ENCODE measurements around the gene SMPD3. TPM values are rescaled to one million over a fixed set of nuclear protein-coding genes. Genes with fewer than 3 reads are reported as not detected.

Gene SMPD3
- total RNA-seq, 4 donors from 2014 or later: under 0.01 to 2.6 (median 0.75) TPM

GRCh38 chr16:68492151-68492542, 43.8 kb upstream of the SMPD3 start:
- no peak for DNase-seq
- no peak overlapping the region for H3K27ac ChIP-seq
- TF ChIP-seq POLR2A (IDR thresholded peaks at IDR 0.05) (no peak), CTCF (IDR thresholded peaks at IDR 0.05) (no peak)

GRCh38 chr16:68491576-68491950, 43.3 kb upstream of the SMPD3 start:
- intact Hi-C loops (cut with DNase I; ENCODE audit: low total_unique reads): no loop called here
- no peaks in the 10 kb centered on the region for H3K36me3 ChIP-seq
- no peaks in the 10 kb centered on the region for H3K9me3 ChIP-seq
- no peak overlapping the region for H3K4me3 ChIP-seq
- no peaks in the 10 kb centered on the region for H3K4me1 ChIP-seq
- H3K27ac ChIP-seq: no peak overlapping the region
- no peak for TF ChIP-seq POLR2A (IDR thresholded peaks at IDR 0.05)
- no peak for TF ChIP-seq CTCF (IDR thresholded peaks at IDR 0.05)
- H3K27me3 ChIP-seq: no peaks in the 10 kb centered on the region
- DNase-seq: no peak

More at GRCh38 chr16:68492151-68492542, 43.8 kb upstream of the SMPD3 start:
- H3K27me3 ChIP-seq: no peaks in the 10 kb centered on the region
- H3K4me1 ChIP-seq: no peaks in the 10 kb centered on the region
- H3K36me3 ChIP-seq: no peaks in the 10 kb centered on the region
- intact Hi-C loops (cut with DNase I; ENCODE audit: low total_unique reads): no loop called here
- H3K9me3 ChIP-seq: no peaks in the 10 kb centered on the region
- no peak overlapping the region for H3K4me3 ChIP-seq

GRCh38 chr16:68490829-68491575, 42.7 kb upstream of the SMPD3 start:
- intact Hi-C loops (cut with DNase I; ENCODE audit: low total_unique reads): no loop called here
- TF ChIP-seq CTCF (IDR thresholded peaks at IDR 0.05) (no peak), POLR2A (IDR thresholded peaks at IDR 0.05) (no peak)
- H3K9me3 ChIP-seq: no peaks in the 10 kb centered on the region
- H3K27me3 ChIP-seq: no peaks in the 10 kb centered on the region
- no peak for DNase-seq
- H3K36me3 ChIP-seq: no peaks in the 10 kb centered on the region
- H3K4me3 ChIP-seq: no peak overlapping the region
- H3K27ac ChIP-seq: no peak overlapping the region
- no peaks in the 10 kb centered on the region for H3K4me1 ChIP-seq

GRCh38 chr16:68490358-68490757, 42.0 kb upstream of the SMPD3 start:
- no peak for DNase-seq
- Histone ChIP-seq H3K36me3 (no peaks in the 10 kb centered on the region), H3K9me3 (no peaks in the 10 kb centered on the region), H3K27me3 (no peaks in the 10 kb centered on the region), H3K27ac (no peak overlapping the region), H3K4me3 (no peak overlapping the region), H3K4me1 (no peaks in the 10 kb centered on the region)
- intact Hi-C loops (cut with DNase I; ENCODE audit: low total_unique reads): no loop called here
- TF ChIP-seq POLR2A (IDR thresholded peaks at IDR 0.05) (no peak), CTCF (IDR thresholded peaks at IDR 0.05) (no peak)

- intact Hi-C loops (cut with DNase I; ENCODE audit: low total_unique reads): no loop called here
- no peaks in the 10 kb centered on the region for H3K4me1 ChIP-seq
- H3K9me3 ChIP-seq: no peaks in the 10 kb centered on the region
- no peaks in the 10 kb centered on the region for H3K27me3 ChIP-seq
- no peaks in the 10 kb centered on the region for H3K36me3 ChIP-seq
- DNase-seq: no peak
- no peak overlapping the region for H3K4me3 ChIP-seq
- TF ChIP-seq CTCF (IDR thresholded peaks at IDR 0.05) (no peak), POLR2A (IDR thresholded peaks at IDR 0.05) (no peak)
- no peak overlapping the region for H3K27ac ChIP-seq
Measured at GRCh38 chr16:68488554-68488953, 40.2 kb upstream of the SMPD3 start.

All from uterus (tissue), 4 donors.